BLaER1 (cell line): ENCODE data around the gene ACYP2.

Source experiments
- H3K27ac ChIP-seq: shearing (Covaris generic); formaldehyde crosslinking; 2 replicates; pipeline ENCODE4 v1.8.1; 2022
- H3K27me3 ChIP-seq: shearing (Covaris generic); formaldehyde crosslinking; 2 replicates; pipeline ENCODE4 v1.8.1; 2022
- H3K36me3 ChIP-seq: shearing (Covaris generic); formaldehyde crosslinking; 2 replicates; pipeline ENCODE4 v1.8.1; 2022
- H3K4me1 ChIP-seq: shearing (Covaris generic); formaldehyde crosslinking; 2 replicates; pipeline ENCODE4 v1.8.1; 2022
- H3K4me2 ChIP-seq: shearing (Covaris generic); formaldehyde crosslinking; 2 replicates; pipeline ENCODE4 v1.8.1; 2022
- H3K4me3 ChIP-seq: shearing (Covaris generic); formaldehyde crosslinking; 2 replicates; pipeline ENCODE4 v1.8.1; 2022
- H3K9ac ChIP-seq: shearing (Covaris generic); formaldehyde crosslinking; 2 replicates; pipeline ENCODE4 v1.8.1; 2022
- H3K9me3 ChIP-seq: shearing (Covaris generic); formaldehyde crosslinking; 2 replicates; pipeline ENCODE4 v1.8.1; 2022
- H4K20me1 ChIP-seq: shearing (Covaris generic); formaldehyde crosslinking; 2 replicates; pipeline ENCODE4 v1.8.1; 2022
- Cebpa-rat ChIP-seq: shearing (Covaris generic); IDR thresholded peaks from 2 replicates; pipeline ENCODE4 v1.8.1; 2022

The ACYP2 gene

DNA sequence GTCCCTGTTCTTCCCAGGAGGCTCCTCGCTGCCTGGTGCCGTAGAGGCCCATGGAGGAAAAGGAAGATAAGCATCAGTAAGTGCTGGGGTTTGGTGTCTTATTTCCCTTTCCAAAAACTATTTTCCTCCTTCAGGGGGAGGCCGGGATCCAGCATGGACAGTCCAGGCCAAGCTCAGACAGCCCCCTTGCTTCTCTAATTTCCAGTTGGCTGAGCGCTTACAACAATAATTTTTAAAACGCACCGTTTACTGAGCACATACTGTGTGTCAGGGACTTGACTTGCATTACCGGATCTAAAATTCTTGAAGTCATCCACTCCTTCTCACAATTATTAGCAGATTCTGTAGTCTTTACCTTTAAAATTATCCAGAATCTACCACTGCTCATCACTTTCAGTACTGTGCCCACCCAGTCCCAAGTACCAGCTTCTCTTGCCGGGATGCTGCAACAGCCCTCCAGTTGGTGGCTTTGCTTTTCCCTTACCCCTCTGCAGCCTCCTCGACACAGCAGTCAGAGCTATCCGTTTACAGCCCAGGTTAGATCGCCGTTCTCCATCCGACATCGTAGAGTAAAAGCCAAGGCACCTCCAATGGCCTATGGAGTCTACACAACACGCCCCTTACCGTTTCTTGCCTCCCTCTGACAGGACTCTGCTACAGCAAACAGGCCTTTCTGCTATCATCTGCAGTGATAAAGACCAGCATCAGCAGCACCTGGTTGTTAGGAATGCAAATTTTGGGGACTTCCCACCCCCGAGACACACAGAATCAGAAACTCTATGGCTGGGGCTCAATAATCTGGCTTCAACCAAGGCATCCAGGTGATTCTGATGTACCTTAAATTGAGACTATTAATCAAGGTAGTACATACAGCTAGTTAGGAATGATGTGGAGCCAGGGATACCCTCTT lies 215.8 kb downstream of the ACYP2 start:
- no peaks in the 10 kb centered on the region for H3K9me3 ChIP-seq
- no peak for TF ChIP-seq Cebpa-rat
- H3K9ac ChIP-seq: no peak overlapping the region
- H3K27ac ChIP-seq: no peak overlapping the region
- peak overlapping the region; percentile 66 for H3K4me3 ChIP-seq
- peaks cover 11% of the 10 kb centered on the region for H3K4me1 ChIP-seq
- no peaks in the 10 kb centered on the region for H3K36me3 ChIP-seq
- H4K20me1 ChIP-seq: no peaks in the 10 kb centered on the region
- H3K4me2 ChIP-seq: peak overlapping the region; percentile 85
- H3K27me3 ChIP-seq: no peaks in the 10 kb centered on the region

DNA sequence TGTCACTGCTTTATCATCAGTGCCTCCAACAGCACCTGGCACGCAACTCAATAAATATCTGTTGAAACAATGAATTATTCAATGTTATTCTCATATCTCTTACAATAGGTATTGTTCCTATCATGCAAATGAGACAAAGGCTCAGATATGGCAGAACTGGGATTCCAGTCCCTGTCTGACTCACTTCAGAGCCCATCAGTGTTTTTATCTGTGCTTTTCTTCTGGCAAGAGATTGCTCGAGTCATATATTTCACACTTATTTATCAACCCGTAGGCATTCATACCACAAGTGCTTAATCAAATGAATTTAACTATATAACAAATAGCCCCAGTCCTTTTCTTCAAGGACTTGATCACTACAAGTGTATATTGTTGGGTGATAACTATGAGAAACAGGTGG lies 217.0 kb downstream of the ACYP2 start:
- H4K20me1 ChIP-seq: no peaks in the 10 kb centered on the region
- no peak overlapping the region for H3K4me2 ChIP-seq
- no peak overlapping the region for H3K9ac ChIP-seq
- no peaks in the 10 kb centered on the region for H3K36me3 ChIP-seq
- no peaks in the 10 kb centered on the region for H3K9me3 ChIP-seq
- H3K27me3 ChIP-seq: no peaks in the 10 kb centered on the region
- no peak overlapping the region for H3K27ac ChIP-seq
- H3K4me3 ChIP-seq: no peak overlapping the region
- no peak for TF ChIP-seq Cebpa-rat
- peaks cover 11% of the 10 kb centered on the region for H3K4me1 ChIP-seq

DNA sequence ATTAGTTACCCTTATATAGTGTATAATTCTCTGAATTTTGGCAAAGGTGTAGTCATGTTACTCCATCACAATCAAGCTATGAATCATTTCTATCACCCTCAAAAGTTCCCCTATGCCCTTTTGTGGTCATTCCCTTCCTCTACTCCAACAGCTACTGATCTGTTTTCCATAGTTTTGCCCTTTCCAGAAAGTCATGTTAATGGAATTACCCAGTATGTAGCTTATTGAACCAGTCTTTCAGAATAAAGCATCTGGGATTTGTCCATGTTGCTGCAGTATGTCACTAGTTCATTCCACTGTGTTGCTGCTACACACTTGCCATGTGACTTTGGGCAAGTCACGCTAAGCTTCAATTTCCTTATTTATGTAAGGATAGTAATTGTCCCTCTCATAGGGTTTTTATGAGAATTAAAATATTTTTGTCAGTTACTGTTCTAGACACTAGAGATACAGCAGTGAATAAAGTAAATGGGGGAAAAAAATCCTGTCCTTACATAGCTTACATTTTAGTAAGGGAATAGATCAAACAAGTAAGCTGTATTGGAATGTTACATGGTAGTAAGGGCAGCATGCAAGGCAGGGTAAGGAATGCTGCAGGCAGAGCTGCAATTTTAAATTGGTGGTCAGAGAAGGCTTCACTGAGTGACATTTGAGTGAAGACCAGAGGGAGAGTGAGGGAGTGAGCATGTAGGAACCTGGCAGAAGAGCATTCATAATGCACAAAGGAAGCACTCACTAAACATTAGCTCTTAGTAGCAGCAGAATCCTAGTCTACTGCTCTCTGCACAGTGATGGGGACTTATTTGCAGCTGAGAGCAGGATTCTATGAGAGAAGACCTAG lies 220.9 kb downstream of the ACYP2 start:
- TF ChIP-seq Cebpa-rat: no peak
- Histone ChIP-seq H3K27ac (no peak overlapping the region), H3K4me2 (no peak overlapping the region)

DNA sequence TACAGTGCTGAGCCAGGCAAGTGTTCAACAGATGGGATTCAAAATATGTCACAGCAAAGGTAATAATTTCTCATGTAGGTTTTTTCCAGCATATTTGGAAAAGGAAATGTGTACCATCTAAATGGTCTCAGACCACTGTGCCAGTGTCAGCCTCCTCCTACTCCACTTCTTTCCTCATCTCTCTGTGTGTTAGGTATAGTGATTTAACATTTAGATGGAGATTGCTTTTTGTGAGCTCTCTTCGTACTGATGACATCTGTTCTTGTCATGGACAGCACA lies 221.5 kb downstream of the ACYP2 start:
- no peak overlapping the region for H3K4me2 ChIP-seq

More for the DNA sequence above, 220.9 kb downstream of the ACYP2 start:
- Histone ChIP-seq H3K9ac (no peak overlapping the region), H3K36me3 (no peaks in the 10 kb centered on the region), H4K20me1 (no peaks in the 10 kb centered on the region), H3K9me3 (no peaks in the 10 kb centered on the region), H3K4me3 (no peak overlapping the region), H3K4me1 (no peaks in the 10 kb centered on the region; the same call in 1 of the 2 replicates), H3K27me3 (no peaks in the 10 kb centered on the region)

DNA sequence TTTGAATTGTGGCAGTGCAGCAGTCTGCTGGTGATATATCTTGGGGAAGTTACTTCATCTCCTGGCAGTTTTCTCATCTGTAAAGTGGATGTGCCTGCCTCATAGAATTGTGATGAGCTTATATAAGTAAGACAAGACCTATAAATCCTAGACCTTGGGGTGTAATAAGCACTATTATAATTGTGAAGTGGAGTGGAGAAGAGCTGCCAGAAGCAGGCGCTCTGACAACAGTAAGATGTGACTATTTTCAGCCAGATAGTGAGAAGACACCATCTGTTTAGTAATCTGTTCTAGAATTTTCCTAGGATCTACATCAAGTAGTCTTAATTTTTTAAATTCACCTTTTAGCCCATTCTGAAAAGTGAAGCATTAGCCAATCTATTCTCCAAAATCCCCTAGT lies 226.2 kb downstream of the ACYP2 start:
- no peaks in the 10 kb centered on the region for H3K36me3 ChIP-seq
- no peaks in the 10 kb centered on the region for H4K20me1 ChIP-seq
- H3K27me3 ChIP-seq: no peaks in the 10 kb centered on the region
- no peak overlapping the region for H3K4me2 ChIP-seq
- no peaks in the 10 kb centered on the region for H3K4me1 ChIP-seq
- no peak overlapping the region for H3K9ac ChIP-seq
- H3K4me3 ChIP-seq: no peak overlapping the region
- no peak for TF ChIP-seq Cebpa-rat
- no peak overlapping the region for H3K27ac ChIP-seq
- no peaks in the 10 kb centered on the region for H3K9me3 ChIP-seq

More for the DNA sequence above, 221.5 kb downstream of the ACYP2 start:
- H3K36me3 ChIP-seq: no peaks in the 10 kb centered on the region
- no peak overlapping the region for H3K4me3 ChIP-seq
- no peak overlapping the region for H3K27ac ChIP-seq
- H4K20me1 ChIP-seq: no peaks in the 10 kb centered on the region
- TF ChIP-seq Cebpa-rat: no peak
- H3K4me1 ChIP-seq: no peaks in the 10 kb centered on the region
- no peak overlapping the region for H3K9ac ChIP-seq
- no peaks in the 10 kb centered on the region for H3K9me3 ChIP-seq
- H3K27me3 ChIP-seq: no peaks in the 10 kb centered on the region

DNA sequence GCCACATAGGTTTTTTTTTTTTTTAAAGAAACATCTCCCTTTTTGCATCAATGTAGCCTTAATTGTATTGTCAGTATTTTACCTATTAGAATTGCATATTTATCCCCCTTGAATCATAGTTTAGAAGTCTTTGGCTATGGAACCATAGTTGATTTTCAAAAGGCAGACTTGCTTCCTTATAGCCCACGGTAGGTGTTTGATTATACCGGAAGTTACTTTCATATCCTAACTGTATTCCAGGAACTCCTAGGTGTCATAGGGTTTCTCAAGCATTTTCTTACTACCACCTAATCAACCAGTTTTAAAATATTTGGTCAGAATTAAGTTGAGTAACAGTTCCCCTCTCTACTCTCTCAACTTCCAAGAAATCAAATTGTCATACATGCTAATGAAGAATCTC lies 227.2 kb downstream of the ACYP2 start:
- Histone ChIP-seq H3K4me3 (no peak overlapping the region), H3K9me3 (no peaks in the 10 kb centered on the region), H4K20me1 (no peaks in the 10 kb centered on the region), H3K36me3 (no peaks in the 10 kb centered on the region), H3K4me1 (no peaks in the 10 kb centered on the region), H3K4me2 (no peak overlapping the region), H3K27me3 (no peaks in the 10 kb centered on the region), H3K27ac (no peak overlapping the region), H3K9ac (no peak overlapping the region)
- TF ChIP-seq Cebpa-rat: no peak

DNA sequence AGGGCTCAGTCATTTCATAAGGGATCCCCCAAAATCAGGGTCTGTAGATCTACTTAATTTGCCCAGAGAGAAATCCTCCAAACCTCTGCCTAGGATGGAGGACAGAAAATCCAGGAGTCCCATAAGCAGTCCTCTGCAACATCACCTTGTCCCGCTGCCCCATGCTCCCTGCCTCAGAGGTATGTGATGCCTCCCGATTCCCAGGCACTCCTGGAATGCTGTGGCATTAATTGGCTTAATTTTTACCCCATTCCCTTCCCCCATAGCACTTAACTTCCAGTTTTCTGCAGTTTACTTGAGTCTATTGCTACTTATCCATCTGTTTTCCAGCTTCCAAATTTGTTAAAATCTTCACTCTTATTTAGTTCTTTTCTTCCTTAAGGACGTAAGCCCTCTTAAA lies 232.2 kb downstream of the ACYP2 start:
- no peaks in the 10 kb centered on the region for H3K9me3 ChIP-seq
- no peak overlapping the region for H3K4me2 ChIP-seq
- no peaks in the 10 kb centered on the region for H4K20me1 ChIP-seq
- H3K9ac ChIP-seq: no peak overlapping the region
- H3K4me3 ChIP-seq: no peak overlapping the region
- H3K27me3 ChIP-seq: no peaks in the 10 kb centered on the region
- no peak for TF ChIP-seq Cebpa-rat
- H3K27ac ChIP-seq: no peak overlapping the region
- no peaks in the 10 kb centered on the region for H3K4me1 ChIP-seq
- no peaks in the 10 kb centered on the region for H3K36me3 ChIP-seq

DNA sequence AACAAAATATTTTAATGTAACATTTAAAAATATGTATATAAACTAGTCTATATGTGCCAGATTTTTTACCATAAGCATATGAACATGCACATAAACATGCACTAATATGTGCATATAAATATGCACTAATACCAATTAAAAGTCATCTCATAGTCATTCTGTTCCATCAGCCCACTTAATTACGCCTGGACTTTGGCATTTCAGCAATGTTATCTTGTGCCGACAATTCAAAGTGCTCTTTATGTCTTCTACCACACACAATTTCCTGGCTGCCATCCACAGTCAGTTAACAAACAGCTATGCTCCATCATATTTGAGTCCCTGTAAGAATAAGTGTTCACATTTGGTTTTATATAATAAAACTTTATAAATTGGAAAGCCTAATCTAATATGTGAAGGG lies 233.2 kb downstream of the ACYP2 start:
- TF ChIP-seq Cebpa-rat: no peak
- H3K27me3 ChIP-seq: no peaks in the 10 kb centered on the region
- no peaks in the 10 kb centered on the region for H3K9me3 ChIP-seq
- no peaks in the 10 kb centered on the region for H3K36me3 ChIP-seq
- no peak overlapping the region for H3K4me2 ChIP-seq
- no peaks in the 10 kb centered on the region for H4K20me1 ChIP-seq
- no peak overlapping the region for H3K27ac ChIP-seq
- H3K4me1 ChIP-seq: no peaks in the 10 kb centered on the region
- H3K9ac ChIP-seq: no peak overlapping the region
- no peak overlapping the region for H3K4me3 ChIP-seq

DNA sequence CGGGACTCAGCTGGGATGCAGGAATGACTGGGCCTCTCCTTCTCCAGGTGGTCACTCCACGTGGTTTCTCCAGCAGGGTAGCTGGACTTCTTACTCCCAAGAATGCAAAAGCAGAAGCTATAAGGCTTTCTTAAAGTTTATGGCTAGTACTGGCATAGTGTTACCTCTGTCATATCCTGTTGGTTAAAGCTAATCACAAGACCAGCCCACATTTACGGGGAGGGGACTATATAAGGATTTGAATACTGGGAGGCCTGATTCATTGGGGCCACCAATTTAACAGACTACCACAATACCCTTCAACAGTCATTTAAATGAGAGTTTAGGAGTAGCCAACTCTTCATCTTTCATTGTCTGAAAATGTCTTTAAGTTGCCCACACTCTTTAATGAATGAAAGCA lies 235.0 kb downstream of the ACYP2 start:
- Histone ChIP-seq H3K27ac (no peak overlapping the region), H3K4me2 (no peak overlapping the region), H3K36me3 (no peaks in the 10 kb centered on the region), H3K9ac (no peak overlapping the region), H3K9me3 (no peaks in the 10 kb centered on the region), H3K4me3 (no peak overlapping the region), H4K20me1 (no peaks in the 10 kb centered on the region), H3K4me1 (no peaks in the 10 kb centered on the region), H3K27me3 (no peaks in the 10 kb centered on the region)
- TF ChIP-seq Cebpa-rat: no peak

DNA sequence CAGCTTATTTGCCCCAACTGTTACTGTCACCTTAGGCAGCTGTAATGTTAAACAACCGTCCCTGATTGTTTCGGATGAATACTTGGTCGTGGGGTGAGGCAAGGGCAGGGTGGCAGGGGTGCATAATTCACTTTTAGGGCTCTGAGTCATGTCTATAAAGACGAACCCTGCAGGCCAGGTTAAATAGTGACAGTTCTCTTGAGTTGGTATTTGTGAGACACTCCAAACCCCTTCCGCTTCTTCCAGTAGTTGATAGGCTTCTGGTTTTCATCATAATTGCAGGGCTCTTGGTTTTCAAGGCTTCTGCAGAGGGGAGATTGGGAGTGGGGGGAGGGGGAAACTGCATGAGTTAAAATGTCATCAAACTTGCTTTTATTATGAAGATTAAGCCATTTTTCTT lies 237.8 kb downstream of the ACYP2 start:
- no peak for TF ChIP-seq Cebpa-rat
- Histone ChIP-seq H3K27me3 (no peaks in the 10 kb centered on the region), H4K20me1 (no peaks in the 10 kb centered on the region), H3K4me1 (no peaks in the 10 kb centered on the region), H3K4me2 (no peak overlapping the region), H3K36me3 (no peaks in the 10 kb centered on the region), H3K27ac (no peak overlapping the region), H3K4me3 (no peak overlapping the region), H3K9me3 (no peaks in the 10 kb centered on the region), H3K9ac (no peak overlapping the region)
